ENCODE results near the gene MRS2. TPM values are rescaled to one million over a fixed set of nuclear protein-coding genes. Genes with fewer than 3 reads are reported as not detected.
"Not testable (repeated sequence)": the region's sequence is repeated elsewhere in the genome, so short reads cannot be mapped to it uniquely, and the experiment has no call there.

The MRS2 gene
- total RNA-seq, 4 donors from 2014 or later = 24.5 to 30.7 (median 25.5) TPM

DNA sequence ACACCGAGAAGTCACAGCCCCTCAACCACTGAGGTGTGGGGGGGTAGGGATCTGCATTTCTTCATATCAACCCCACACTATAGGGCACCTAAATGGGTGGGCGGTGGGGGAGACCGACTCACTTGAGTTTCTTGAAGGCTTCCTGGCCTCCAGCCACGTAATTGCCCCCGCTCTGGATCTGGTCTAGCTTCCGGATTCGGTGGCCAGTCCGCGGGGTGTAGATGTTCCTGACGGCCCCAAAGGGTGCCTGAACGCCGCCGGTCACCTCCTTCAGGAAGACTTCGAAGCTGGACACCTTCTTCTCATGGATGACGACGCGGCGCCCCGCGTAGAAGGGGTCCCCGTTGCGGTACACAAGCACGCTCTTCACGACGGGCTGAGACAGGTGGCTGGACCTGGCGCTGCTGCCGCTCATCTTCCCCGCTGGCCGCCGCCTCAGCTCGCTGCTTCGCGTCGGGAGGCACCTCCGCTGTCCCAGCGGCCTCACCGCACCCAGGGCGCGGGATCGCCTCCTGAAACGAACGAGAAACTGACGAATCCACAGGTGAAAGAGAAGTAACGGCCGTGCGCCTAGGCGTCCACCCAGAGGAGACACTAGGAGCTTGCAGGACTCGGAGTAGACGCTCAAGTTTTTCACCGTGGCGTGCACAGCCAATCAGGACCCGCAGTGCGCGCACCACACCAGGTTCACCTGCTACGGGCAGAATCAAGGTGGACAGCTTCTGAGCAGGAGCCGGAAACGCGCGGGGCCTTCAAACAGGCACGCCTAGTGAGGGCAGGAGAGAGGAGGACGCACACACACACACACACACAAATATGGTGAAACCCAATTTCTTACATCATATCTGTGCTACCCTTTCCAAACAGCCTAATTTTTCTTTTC, 45.2 kb upstream of the MRS2 start, which contains the start of gene DCDC2:
Gene DCDC2 (minus strand): TSS at position 724 of the 883 bp plus-strand sequence. CDS start 309 bp downstream, at position 415.
- TF ChIP-seq POLR2A (IDR thresholded peaks at IDR 0.05; ENCODE audit: low read depth) = no peak
- no peak for DNase-seq (ENCODE audit: extremely low spot score)
- intact Hi-C loops (cut with DNase I) = no loop called here
- Histone ChIP-seq H3K4me1 (peaks cover 17 to 31% (median 26%) of the 10 kb centered on the region in 4 donors), H3K27ac (replicated peaks in 1 of 4) (no peak within 1 kb of the TSS), H3K27me3 (peaks cover 0 to 3% (median 0%) of the 10 kb centered on the region in 4 donors), H3K9me3 (no peaks in the 10 kb centered on the region), H3K4me3 (peak within 1 kb of the TSS; percentile 35 to 45 (median 38)), H3K36me3 (no peaks in the 10 kb centered on the region)
- 28% methylated on average over 25 of the region's 61 CpGs for WGBS

DNA sequence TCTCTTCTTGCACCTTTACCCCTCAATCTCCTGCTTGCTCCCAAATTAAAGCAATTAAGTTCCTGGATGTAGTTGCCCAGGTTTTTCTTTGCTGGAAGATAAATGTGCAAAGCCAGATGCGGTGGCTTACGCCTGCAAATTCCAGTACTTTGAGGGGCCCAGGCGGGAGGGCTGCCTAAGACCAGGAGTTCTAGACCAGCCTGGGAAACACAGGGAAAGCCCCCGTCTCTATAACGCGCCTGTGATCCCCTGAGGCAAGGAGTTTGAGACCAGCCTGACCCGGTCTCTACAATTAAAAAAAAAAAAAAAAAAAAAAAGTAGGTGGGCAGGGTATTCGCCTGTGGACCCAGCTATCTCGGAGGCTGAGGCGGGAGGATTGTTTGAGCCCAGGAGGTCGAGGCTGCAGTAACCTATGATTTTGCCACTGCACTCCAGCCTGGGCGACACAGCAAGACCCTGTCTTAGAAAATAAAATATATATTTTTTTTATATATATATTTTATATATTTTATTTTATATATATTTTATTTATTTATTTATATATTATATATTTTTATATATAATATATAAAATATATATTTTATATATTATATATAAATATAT, 44.4 kb upstream of the MRS2 start:
- Histone ChIP-seq H3K9me3 (no peaks in the 10 kb centered on the region), H3K27ac (replicated peaks in 1 of 4) (no peak overlapping the region), H3K36me3 (no peaks in the 10 kb centered on the region), H3K4me1 (peaks cover 17 to 31% (median 26%) of the 10 kb centered on the region in 4 donors), H3K4me3 (peak overlapping the region; percentile 35 to 45 (median 38)), H3K27me3 (peaks cover 0 to 3% (median 0%) of the 10 kb centered on the region in 4 donors)
- TF ChIP-seq, protein P1, sequence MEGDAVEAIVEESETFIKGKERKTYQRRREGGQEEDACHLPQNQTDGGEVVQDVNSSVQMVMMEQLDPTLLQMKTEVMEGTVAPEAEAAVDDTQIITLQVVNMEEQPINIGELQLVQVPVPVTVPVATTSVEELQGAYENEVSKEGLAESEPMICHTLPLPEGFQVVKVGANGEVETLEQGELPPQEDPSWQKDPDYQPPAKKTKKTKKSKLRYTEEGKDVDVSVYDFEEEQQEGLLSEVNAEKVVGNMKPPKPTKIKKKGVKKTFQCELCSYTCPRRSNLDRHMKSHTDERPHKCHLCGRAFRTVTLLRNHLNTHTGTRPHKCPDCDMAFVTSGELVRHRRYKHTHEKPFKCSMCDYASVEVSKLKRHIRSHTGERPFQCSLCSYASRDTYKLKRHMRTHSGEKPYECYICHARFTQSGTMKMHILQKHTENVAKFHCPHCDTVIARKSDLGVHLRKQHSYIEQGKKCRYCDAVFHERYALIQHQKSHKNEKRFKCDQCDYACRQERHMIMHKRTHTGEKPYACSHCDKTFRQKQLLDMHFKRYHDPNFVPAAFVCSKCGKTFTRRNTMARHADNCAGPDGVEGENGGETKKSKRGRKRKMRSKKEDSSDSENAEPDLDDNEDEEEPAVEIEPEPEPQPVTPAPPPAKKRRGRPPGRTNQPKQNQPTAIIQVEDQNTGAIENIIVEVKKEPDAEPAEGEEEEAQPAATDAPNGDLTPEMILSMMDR (IDR thresholded peaks at IDR 0.05) = no peak
- TF ChIP-seq POLR2A (IDR thresholded peaks at IDR 0.05; ENCODE audit: low read depth) (no peak), EP300 (IDR thresholded peaks at IDR 0.05) (no peak), POLR2AphosphoS5 (IDR thresholded peaks at IDR 0.05) (no peak)
- intact Hi-C loops (cut with DNase I) = no loop called here
- no peak for DNase-seq (ENCODE audit: extremely low spot score)
- WGBS = 59% methylated on average over 12 of the region's 12 CpGs

DNA sequence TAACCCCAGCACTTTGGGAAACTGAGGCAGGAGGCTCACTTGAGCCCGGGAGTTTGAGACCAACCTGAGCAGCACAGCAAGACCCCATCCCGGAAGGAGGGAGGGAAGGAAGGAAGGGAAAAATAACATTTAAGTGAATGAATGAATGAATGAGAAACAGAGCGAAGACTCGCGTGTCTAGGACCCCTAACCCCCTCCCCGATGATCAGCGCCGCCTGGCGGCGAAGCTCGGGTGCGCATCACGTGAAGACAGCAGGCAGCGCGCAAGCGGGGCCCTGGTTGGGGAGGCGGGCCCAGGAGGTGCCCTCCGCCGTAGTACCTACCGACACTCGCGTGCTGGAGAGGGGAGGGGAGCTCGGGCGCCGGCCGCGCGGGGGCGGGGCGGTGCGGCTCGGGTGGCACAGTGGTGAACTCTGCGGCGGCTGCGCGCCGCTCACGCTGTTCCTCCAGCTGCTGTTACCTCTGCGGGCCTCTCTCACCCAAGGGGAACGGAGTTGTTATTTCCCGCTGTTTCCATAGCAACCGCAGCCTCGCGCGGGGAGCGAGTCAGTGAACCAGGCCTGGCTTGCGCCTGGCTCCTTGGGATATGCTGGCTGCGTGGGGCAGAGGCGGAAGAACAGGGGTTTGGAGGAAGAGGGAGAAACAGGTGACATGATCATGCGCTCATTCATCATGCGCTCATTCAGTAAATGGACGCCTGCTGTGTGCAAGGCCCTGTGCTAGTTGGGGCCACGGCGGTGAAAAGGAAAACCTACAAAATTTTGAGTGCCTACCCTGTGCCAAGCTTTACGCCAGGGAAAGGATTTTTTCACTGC, 42.9 kb upstream of the MRS2 start:
- intact Hi-C loops (cut with DNase I) = no loop called here
- TF ChIP-seq, protein P1 (IDR thresholded peaks at IDR 0.05) = peak; percentile 46 to 69 (median 58)
- TF ChIP-seq POLR2AphosphoS5 (IDR thresholded peaks at IDR 0.05) = peak; percentile 11 to 12
- TF ChIP-seq EP300 (IDR thresholded peaks at IDR 0.05) = no peak
- no peak for TF ChIP-seq POLR2A (IDR thresholded peaks at IDR 0.05; ENCODE audit: low read depth)
- DNase-seq (ENCODE audit: extremely low spot score) = no peak
- peak overlapping the region; percentile 54 to 66 (median 58) for H3K4me3 ChIP-seq
- peaks cover 0 to 6% (median 0%) of the 10 kb centered on the region in 4 donors for H3K27me3 ChIP-seq
- peaks cover 17 to 31% (median 26%) of the 10 kb centered on the region in 4 donors for H3K4me1 ChIP-seq
- H3K27ac ChIP-seq (replicated peaks in 1 of 4) = no peak overlapping the region
- 13% methylated on average over 26 of the region's 55 CpGs for WGBS
- no peaks in the 10 kb centered on the region for H3K36me3 ChIP-seq
- no peaks in the 10 kb centered on the region for H3K9me3 ChIP-seq

DNA sequence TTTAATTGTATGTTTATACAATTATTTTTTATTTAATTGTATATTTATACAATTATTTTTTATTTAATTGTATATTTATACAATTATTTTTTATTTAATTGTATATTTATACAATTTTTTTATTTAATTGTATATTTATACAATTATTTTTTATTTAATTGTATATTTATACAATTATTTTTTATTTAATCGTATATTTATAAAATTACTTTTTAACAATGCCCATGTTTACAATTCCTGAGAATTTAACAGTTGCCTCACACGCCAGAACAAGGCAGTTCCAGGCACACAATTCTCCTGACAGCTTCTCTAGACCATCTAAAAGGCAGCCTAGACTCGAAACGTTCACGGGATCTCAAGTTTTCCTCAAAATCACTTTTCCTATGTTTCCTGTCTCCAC, 40.4 kb upstream of the MRS2 start:
- DNase-seq (ENCODE audit: extremely low spot score); H3K27ac ChIP-seq (replicated peaks in 1 of 4); H3K9me3 ChIP-seq; H3K36me3 ChIP-seq; H3K27me3 ChIP-seq; intact Hi-C loops (cut with DNase I); H3K4me3 ChIP-seq: not testable (repeated sequence)
- peaks cover 17 to 24% (median 22%) of the 10 kb centered on the region in 4 donors for H3K4me1 ChIP-seq
- whole genome bisulfite sequencing = 75% methylated on average over 5 of the region's 5 CpGs

DNA sequence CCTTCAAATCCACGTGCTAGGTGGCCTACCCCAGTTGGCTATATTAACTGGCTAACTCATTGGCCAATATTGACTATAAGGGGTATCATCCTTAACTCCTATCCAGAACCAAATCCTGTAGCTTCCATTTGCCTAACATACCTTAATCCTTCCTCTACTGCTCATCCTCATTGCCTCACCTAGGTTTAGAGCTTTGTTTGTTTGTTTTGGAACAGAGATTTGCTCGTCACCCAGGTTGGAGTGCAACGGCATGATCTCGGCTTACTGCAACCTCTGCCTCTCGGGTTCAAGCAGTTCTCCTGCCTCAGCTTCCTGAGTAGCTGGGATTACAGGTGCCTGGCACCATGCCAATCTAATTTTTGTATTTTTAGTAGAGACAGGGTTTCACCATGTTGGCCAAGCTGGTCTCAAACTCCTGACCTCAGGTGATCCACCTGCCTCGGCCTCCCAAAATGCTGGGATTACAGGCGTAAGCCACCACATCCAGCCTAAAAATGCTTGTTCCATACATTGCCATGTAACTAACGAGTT, 37.6 kb upstream of the MRS2 start:
- H3K27me3 ChIP-seq; H3K36me3 ChIP-seq; H3K27ac ChIP-seq (replicated peaks in 1 of 4); H3K9me3 ChIP-seq; intact Hi-C loops (cut with DNase I); H3K4me3 ChIP-seq; DNase-seq (ENCODE audit: extremely low spot score); H3K4me1 ChIP-seq: not testable (repeated sequence)
- 73% methylated on average over 8 of the region's 8 CpGs for WGBS
